Adrenal gland (tissue), 5 donors: ENCODE data around the gene CIDEC.
"Not testable (repeated sequence)": the region's sequence is repeated elsewhere in the genome, so short reads cannot be mapped to it uniquely, and the experiment has no call there.

Source experiments
- CTCF ChIP-seq, 6 experiments: fragments of 450-650 bp in 4 of 6; fragments of 200-600 bp in 2 of 6; sonication (generic) in 1 of 6; IDR thresholded peaks; 1 replicate in 5 of 6; 2 replicates in 1 of 6; pipeline versions ENCODE4 v1.5.1 to v1.8.0; 2016 to 2021; ENCODE audit warnings: antibody characterized with exemption in 6 of 6, mild to moderate bottlenecking in 2 of 6, moderate library complexity in 1 of 6
- POLR2A ChIP-seq, 2 donors: fragments of 450-650 bp; IDR thresholded peaks; one replicate each; pipeline ENCODE4 v1.6.1; 2017; ENCODE audit warnings: antibody characterized with exemption in 2 of 2, mild to moderate bottlenecking in 2 of 2, moderate library complexity in 1 of 2
- donor health status: DM: no; HTN: no; CAD: no.

DNA sequence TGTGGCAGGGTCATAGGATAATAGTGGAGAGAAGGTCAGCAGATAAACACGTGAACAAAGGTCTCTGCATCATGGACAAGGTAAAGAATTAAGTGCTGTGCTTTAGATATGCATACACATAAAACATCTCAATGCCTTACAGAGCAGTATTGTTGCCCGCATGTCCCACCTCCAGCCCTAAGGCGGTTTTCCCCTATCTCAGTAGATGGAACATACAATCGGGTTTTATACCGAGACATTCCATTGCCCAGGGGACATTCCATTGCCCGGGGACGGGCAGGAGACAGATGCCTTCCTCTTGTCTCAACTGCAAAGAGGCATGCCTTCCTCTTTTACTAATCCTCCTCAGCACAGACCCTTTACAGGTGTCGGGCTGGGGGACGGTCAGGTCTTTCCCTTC is 32.2 kb downstream of the CIDEC start:
- TF ChIP-seq POLR2A, CTCF (IDR thresholded peaks at IDR 0.05): not testable (repeated sequence)
